OCI-LY7 (cell line): ENCODE results near the gene CFAP58.

Experiments used
- CTCF ChIP-seq: fragments of 200-600 bp; sonication (generic); conservative IDR thresholded peaks from 2 replicates; pipeline ENCODE4 v1.5.1; 2014; ENCODE audit warnings: mild to moderate bottlenecking, antibody characterized with exemption, low read length, moderate library complexity, mixed read lengths
- EZH2phosphoT487 ChIP-seq: fragments of 200-600 bp; sonication (generic); IDR thresholded peaks from 2 replicates; pipeline ENCODE4 v1.6.1; 2018; ENCODE audit warnings: low read depth, borderline replicate concordance, mild to moderate bottlenecking, mixed run types, antibody characterized with exemption, low read length, moderate library complexity, mixed read lengths

GRCh38 chr10:104485632-104486031 is 132.0 kb downstream of the CFAP58 start:
- TF ChIP-seq CTCF, result peak; percentile 53
- no peak for TF ChIP-seq EZH2phosphoT487
